ENCODE measurements around the gene KIF5B.

- TF ChIP-seq CTCF (conservative IDR thresholded peaks at IDR 0.05; ENCODE audit: low read length) (no peak), EZH2phosphoT487 (IDR thresholded peaks at IDR 0.05; ENCODE audit: borderline replicate concordance) (no peak)
Measured at GRCh38 chr10:32028710-32029109, 27.5 kb downstream of the KIF5B start.
